Measurements from ENCODE around the gene SLC6A8.
"Not testable (repeated sequence)": the region's sequence is repeated elsewhere in the genome, so short reads cannot be mapped to it uniquely, and the experiment has no call there.

Gene SLC6A8

DNA sequence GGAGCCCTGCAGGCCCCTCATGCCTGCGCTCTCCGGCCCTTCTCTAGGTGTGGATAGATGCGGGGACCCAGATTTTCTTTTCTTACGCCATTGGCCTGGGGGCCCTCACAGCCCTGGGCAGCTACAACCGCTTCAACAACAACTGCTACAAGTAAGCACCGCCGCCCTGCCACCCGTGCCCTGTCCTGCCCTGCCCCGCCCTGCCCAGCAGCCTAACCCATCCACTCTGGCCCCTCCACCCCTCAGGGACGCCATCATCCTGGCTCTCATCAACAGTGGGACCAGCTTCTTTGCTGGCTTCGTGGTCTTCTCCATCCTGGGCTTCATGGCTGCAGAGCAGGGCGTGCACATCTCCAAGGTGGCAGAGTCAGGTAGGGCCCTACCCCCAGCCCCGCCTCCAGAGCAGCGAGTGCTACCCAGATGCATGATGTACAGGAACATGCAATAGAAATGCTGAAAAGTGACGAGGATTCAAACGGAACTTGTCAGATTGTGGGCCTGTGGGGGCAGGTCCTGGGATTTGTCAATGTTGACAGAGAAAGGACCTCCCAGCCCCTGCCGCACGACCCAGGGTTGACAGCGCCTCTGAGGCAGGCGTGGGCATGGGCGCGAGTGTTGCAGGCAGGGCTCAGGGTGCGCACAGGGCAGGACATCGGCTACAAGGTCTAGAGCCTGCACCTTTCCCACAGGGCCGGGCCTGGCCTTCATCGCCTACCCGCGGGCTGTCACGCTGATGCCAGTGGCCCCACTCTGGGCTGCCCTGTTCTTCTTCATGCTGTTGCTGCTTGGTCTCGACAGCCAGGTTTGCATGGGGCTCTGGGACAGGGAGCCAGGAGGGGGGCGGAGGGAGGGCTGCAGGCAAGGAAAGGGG is 5.7 kb downstream of the SLC6A8 start:
- DNase-seq (ENCODE audit: low read depth), result no peak

DNA sequence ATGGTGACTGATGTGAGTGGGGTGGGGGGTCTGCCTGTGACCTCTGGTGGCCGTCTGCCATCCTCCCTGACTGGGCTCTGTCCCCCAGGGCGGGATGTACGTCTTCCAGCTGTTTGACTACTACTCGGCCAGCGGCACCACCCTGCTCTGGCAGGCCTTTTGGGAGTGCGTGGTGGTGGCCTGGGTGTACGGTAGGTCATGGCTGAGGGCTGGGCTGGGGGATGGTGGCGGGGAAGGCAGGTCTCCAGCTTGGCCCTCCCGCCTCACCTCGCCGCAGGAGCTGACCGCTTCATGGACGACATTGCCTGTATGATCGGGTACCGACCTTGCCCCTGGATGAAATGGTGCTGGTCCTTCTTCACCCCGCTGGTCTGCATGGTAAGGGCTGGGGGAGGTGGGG is 6.5 kb downstream of the SLC6A8 start:
- DNase-seq (ENCODE audit: low read depth), result not testable (repeated sequence)

DNA sequence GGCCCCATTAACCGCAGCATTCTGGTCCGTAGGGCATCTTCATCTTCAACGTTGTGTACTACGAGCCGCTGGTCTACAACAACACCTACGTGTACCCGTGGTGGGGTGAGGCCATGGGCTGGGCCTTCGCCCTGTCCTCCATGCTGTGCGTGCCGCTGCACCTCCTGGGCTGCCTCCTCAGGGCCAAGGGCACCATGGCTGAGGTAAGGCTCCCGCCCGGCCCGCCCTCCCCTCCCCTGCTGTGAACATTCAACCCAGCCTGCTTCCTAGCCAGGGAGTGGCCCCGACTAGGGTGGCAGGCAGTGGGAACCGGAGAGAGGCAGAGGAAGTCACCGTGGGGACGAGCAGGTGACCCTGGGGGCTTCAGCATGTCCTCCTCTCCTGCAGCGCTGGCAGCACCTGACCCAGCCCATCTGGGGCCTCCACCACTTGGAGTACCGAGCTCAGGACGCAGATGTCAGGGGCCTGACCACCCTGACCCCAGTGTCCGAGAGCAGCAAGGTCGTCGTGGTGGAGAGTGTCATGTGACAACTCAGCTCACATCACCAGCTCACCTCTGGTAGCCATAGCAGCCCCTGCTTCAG is 7.1 kb downstream of the SLC6A8 start:
- DNase-seq (ENCODE audit: low read depth), result no peak

DNA sequence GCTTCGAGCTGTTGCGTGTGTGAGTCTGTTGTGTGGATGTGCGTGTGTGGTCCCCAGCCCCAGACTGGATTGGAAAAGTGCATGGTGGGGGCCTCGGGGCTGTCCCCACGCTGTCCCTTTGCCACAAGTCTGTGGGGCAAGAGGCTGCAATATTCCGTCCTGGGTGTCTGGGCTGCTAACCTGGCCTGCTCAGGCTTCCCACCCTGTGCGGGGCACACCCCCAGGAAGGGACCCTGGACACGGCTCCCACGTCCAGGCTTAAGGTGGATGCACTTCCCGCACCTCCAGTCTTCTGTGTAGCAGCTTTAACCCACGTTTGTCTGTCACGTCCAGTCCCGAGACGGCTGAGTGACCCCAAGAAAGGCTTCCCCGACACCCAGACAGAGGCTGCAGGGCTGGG is 8.4 kb downstream of the SLC6A8 start:
- DNase-seq (ENCODE audit: low read depth), result no peak

DNA sequence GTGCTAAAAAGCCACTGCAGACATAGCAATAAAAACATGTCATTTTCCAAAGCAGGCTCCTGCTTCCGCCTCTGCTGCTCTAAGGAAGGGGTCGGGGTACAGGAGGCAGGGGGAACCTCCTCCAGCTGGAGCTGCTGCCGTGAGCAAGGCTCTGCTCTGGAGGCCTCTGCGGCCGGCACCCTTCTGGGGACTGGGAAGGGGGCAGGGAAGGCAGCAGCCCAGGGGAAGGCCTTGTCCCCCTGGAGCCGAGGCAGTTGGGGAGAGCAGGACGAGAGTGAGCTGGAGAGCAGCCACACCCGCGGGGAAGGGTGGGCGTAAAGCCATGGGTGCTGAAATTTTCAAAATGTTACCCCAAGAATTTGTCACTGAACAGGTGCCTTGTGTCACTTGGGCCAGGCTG is 8.8 kb downstream of the SLC6A8 start:
- not testable (repeated sequence) for DNase-seq (ENCODE audit: low read depth)

DNA sequence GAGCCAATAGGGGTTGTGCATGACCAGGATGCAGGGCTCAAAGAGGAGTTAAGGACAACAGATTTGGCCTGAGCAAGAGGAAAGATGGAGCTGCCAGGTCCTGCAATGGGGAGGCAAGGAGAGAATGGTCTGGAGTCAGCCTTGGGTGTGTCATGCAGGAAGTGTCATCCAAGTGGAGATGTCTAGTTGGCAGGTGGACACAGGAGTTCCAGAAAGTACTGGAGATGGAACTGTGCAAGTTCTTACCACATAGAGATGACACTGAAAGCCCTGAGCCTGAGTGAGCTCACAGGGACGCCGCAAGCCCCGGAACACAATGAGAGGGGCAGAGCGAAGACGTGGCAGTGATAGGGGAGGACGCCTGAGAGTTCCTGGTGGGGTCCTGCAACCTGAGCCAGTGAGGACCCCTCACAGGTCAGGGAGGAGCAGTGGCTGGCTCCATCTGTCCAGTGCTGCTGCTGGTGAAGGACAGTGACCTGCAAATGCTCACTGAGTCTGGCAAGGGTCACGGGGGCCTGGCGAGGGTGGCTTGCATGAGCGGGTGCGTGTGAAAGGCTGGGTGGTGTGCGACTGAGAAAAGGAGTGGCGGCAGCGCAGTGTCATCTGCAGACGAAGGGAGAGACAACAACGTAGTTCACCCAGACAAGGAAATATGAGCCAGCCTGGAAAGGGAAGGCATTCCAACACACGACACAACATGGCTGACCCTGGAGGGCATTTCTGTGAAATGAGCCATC is 9.4 kb downstream of the SLC6A8 start:
- DNase-seq (ENCODE audit: low read depth), result not testable (repeated sequence)

DNA sequence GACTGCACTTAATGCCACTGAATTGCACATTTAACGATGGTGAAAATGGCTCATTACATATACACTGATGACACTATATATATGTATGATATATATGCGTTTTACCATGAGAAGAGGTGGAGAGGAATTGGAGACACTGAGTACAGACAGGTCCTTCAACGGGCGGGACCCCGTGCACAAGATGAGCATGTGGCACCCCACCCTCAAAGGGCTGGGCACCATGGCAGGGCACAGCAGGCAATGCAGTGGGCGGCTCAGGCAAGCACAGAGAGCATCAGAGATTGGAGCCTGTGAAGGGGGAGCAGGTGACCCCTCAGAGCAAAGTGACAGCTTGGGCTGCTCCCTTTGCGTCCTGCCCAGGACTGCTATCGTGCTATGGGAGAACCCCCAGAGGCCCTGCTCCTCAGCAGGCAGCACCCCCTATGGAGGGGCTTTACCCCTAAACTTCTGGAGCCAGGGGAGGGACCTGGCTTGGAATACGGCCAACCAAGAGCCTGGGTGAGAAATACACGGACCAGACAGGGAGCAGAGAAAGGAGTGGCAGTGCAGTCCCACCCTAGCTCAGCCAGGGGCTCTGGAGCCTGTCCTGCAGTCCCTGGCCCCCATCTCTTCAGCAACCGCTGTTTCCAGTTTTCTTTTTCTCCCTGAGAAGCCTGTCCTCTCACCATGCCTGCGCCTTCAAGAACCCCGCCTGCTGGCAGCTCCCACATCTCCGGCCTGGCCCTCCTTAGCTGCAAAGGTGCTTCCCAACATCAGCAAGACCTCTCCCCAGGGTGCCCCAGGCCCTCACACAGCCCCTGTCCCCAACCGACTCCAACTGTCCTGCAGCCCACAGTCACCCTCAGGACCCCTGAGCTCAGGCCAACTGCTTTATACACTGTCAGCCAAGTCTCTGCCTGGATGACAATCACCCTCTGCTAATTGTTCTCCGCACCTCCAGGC is 10.5 kb downstream of the SLC6A8 start:
- no peak for DNase-seq (ENCODE audit: low read depth)

DNA sequence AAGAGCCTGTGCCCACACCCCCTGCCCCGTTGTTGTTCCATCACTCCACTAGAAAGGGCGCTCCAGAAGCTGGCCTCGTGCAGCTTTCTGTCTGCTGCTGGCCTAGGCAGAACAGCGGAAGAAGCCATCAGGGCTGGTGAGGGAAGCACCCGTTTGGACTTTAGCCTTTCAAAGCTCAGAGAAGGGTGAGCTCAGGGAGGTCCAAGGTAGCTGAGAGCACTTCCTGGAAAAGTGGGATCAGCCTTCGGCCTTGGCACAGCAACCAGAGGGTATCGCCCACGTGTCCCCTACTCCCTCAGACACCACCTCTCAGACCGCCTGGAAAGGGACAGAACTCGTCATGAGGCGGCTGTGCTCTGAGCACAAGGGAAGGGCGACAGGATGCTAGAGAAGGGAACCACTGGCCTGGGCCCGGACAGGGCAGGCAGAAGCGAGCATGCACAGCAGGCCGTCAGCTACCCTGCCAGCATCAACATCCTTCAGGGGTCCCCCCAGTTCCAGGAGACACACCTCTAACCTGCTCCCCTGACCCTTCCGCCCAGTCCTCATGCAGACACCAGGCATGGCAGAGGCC is 11.6 kb downstream of the SLC6A8 start:
- DNase-seq (ENCODE audit: low read depth), result not testable (repeated sequence)

DNA sequence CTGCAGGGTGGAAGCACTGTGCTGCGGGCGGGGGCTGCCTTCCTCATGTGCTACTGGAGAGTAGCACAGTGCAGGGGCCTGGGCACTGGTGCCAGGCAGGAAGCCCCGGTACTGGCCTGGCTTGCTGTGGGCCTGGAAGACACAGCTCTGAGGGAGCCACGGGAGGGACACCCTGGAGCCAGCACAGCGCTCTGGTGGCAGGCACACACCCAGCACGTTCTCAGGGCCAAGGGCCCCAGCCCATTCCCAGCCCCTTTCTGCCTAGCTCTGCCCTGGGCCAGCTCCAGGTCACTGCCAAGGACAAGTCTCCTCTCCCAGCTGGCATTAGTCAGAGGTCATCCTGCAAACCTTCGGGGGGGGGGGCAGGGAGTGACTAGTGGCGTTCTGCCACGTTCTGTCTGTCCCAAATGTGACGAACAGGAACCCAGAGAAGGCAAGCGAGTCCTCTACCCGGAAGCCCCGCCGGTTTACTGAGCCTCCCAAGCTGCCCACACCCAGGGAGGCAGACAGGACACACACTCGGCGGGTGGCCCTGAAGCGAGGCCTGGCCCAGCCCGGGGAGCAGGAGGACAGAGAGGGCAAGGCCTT is 12.2 kb downstream of the SLC6A8 start:
- not testable (repeated sequence) for DNase-seq (ENCODE audit: low read depth)

DNA sequence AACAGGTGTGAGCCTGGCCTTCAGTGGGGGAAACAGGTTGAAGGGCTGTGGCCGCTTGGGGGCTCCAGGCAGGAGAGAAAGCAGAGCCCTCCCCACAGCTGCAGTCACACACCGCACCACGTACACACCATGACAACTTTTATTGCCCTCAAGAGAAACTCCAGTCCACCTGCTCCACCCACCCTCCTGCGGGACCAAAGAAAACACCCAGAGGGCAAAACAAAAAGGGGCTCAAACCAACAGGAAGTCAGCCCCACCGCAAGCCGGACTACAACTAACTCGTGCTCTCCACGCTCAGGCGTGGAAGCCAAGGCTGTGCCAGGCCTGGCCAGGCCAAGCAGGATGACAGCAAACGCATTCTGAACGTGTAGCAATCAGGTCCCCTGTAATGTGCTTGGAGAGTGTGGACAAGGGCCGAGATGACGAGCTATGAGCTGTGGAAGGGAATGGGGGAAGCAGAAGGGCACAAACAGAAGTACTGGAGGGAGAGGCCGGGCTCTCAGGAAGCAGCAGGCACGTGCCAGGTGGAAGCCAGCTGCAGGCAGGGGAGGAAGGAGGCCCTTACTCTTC is 12.7 kb downstream of the SLC6A8 start:
- DNase-seq (ENCODE audit: low read depth), result no peak

DNA sequence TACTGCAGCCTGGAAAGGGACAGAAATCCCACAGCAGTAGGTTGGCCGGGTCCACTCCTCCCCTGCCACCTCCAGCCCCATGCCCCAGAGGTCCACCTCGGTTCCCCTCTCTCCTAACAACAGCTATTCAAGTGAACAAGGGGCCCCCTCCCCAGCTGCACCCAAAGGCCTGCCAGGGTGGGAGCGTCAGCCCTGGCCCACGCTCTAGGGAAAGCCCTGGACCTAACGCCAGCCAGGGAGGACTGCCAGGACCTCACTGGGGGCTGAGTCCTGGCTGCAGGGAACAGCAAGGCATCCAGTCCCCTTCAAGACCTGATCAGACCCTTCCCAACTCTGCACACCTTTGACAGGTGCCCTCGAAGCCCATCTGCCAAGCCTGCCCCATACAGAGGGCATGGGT is 13.2 kb downstream of the SLC6A8 start:
- DNase-seq (ENCODE audit: low read depth), result no peak

DNA sequence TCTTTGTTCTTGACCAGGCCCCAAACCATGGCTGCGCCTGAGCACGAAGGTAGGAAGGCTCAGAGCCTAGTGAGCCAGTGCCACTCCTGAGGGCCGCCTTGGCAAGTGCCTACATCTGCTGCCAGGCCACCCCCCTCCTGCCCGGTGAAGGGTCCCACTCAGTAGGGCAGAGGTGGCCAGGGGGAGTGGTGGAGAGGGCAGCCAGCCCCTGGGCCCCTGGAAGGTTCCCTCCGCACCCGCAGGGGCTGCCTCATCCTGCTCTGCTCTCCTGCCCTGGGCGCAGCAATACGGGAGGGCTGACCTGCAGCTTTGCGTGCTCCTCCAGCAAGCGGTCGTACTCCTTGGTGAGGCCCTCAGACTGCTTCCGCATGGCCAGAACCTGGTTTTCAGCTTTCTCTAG is 14.0 kb downstream of the SLC6A8 start:
- DNase-seq (ENCODE audit: low read depth), result no peak

DNA sequence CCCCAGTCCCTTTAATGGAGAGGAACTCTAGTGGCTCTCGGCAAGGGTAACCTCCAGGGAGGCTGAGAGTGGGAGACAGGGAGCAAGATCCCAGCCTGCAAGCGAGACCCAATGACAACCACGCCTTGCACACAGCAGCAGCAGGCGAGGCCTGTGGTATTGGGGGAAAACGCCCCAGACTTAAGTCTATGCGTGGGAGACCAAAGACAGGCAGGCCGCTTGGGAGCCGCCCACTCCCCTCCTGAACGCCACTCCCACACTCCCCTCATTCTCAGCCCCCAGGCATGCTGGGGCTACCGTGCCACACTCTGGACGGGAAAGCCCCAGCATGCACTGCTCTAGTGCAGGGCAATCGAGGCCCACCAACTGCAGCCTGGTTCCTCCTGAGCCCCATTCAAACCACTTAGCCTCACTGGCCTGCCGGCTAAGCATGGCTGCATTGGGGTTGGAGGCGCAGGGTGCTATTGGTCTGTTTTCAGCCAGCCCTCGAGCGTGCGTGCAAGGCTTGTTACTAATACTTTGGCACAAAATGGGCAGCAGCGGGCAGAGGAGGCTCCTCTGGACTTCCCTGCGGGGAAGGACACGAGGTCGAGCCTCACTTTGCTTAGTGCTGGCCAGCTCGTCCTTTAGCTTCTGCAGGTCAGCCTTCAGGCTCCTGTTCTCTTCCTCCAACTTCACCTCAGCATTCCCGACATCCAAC is 14.8 kb downstream of the SLC6A8 start:
- no peak for DNase-seq (ENCODE audit: low read depth)

DNA sequence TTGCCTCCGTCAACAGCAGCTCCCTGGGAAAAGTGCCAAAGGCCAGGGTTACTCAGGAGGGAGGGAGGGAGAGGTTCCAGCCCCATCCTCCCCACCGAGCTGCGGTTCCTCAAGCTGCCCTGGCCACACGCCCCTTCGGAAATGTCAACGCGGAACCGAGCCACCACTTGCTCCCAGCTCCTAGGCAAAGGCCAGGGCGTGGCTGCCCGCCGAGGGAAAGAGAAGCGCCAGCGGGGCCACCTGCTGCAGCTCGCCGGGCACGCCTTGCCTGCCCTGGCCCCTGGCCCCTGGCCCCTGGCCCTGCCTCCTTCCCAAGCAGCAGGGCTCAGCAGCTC is 15.3 kb downstream of the SLC6A8 start:
- no peak for DNase-seq (ENCODE audit: low read depth)

DNA sequence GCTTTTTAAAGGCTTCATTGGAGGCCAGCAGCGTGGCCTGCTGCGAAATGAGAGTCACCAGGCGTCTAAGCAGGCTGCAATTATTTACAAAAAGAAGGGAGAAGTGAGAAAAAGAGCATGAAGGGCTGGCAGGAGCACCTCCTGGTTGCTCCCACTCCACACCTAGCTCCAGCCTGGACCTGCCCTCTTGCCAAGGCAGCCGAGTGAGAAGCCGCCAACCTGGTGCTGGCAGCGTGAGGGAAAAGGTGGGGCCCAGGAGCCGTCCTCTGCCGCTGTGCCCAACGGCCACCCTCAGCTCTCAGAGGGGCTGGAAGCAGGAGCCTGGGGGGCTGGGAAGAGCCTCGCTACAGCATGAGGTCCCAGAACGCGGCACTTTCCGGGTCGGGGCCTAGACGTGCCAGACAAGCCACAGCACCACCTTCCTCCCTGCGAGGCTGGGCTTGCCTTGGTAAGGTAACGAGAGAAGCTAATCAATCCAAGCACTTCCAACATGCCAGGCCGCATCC is 16.3 kb downstream of the SLC6A8 start:
- DNase-seq (ENCODE audit: low read depth), result no peak

DNA sequence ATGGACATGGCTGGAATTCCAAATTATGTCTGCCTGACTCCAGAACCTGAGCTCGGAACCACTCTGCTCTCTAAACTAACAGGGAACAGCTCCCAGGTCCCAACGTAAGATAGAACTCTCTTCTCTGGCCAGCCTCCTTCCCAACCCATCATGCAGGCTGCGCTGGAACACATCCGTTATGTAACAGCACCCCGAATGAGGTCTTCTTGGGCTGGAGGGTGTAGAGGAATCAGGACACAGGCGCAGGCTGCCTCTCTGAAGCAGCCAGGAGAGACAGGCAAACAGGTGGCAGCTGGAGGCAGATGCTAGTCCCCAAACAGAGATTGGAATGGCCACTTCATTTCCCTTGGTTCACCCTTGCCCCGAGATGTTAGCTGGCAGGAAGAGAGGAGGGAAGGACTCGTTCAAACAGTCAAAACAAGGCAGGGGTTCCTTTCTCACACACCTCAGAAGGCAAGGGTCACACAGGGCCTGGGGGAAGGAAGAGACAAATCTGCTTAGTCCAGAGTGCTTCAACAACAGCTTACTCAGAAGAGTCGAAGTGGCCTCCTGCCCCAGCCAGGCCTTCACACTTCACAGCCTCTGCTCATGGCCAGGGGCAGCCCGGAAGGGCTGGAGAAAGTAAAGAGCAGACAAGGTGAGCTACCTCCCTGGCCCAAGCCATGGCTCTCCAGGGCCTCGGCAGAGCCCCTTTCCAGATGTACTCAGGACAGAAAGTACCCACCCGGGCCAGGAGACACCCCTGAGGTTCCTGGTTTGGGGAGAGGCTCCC is 17.1 kb downstream of the SLC6A8 start:
- not testable (repeated sequence) for DNase-seq (ENCODE audit: low read depth)

DNA sequence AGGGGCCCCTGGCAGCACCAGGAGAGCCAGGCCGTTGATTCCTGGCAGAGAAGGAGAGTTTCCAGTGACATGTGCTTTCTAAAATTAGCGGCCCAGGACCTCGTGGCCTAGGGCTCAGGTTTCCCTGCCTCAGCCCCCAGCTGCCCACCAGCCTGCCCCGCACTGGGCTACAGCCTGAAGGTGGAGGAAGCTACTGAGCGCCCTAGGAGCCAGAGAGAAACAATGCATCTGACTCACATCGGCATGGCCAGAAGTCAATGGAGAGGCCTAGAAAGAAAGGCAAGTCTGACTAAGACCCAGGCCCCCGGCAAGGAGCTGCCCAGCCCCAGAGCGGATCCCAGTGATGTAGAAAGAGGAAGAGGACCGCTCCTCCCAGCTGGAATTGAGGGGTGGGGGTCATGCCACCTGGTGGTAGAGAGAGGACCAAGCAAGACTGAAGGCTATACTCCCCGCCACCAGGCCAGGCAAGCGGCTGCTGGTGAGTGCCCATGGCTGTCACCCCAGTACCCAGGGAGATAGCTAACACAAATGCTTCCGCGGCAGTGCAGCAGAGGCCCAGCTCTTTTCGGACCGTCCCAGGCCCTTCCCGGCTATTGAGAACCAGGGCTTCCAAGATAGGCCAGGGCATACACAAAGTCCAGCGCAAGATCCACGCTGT is 17.8 kb downstream of the SLC6A8 start:
- not testable (repeated sequence) for DNase-seq (ENCODE audit: low read depth)

DNA sequence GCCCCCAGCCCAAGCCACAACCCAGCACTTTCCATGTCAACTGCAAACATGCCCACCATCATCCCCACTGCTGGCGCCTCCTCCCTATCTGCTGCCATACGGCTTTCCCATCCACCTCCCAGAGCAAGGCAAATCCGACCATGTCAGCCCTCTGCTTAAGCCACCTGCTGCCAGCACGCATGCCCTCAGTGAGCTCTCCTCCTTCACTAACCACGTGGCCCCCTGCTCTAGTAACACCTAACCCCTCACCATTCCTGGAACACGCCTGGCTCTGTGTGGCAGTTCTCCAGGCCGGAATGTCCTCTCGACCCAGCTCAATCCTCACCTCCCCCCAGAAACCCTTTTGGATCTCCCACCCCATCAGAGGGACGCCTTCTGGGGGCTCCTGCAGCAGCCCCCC is 19.1 kb downstream of the SLC6A8 start:
- no peak for DNase-seq (ENCODE audit: low read depth)

DNA sequence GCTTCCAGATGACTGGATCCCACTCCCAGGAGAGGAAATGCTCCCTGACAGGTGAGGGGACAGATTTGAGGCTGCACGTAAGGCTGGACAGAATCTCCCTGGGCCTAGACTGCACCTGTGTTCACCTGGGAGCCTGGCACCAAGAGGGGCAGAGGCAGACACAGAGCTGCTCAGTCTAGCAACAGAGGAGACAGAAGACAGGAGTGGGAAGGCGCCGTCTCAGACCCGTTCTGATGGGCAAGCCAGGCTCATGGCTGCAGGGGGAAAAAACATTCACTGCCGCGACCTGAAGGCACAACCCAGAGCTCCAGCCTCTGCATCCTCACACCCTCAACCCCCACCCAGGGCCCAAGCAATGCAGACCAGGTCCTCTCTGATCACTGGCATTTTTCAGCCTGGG is 19.7 kb downstream of the SLC6A8 start:
- no peak for DNase-seq (ENCODE audit: low read depth)

All from GM04504 (cell line).